ENCODE data around the gene P2RX1.

Gene P2RX1

GRCh38 chr17:3917391-3917931, 1.2 kb upstream of the P2RX1 start:
- H3K4me3 ChIP-seq (ENCODE audit: low read depth, low read length) = no peak overlapping the region
- DNase-seq (ENCODE audit: low read depth) = peak; percentile 47
- TF ChIP-seq, protein P1, sequence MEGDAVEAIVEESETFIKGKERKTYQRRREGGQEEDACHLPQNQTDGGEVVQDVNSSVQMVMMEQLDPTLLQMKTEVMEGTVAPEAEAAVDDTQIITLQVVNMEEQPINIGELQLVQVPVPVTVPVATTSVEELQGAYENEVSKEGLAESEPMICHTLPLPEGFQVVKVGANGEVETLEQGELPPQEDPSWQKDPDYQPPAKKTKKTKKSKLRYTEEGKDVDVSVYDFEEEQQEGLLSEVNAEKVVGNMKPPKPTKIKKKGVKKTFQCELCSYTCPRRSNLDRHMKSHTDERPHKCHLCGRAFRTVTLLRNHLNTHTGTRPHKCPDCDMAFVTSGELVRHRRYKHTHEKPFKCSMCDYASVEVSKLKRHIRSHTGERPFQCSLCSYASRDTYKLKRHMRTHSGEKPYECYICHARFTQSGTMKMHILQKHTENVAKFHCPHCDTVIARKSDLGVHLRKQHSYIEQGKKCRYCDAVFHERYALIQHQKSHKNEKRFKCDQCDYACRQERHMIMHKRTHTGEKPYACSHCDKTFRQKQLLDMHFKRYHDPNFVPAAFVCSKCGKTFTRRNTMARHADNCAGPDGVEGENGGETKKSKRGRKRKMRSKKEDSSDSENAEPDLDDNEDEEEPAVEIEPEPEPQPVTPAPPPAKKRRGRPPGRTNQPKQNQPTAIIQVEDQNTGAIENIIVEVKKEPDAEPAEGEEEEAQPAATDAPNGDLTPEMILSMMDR (IDR thresholded peaks at IDR 0.05; ENCODE audit: low read depth, low read length) = no peak
- TF ChIP-seq MAX (IDR thresholded peaks at IDR 0.05; ENCODE audit: low read depth, low read length) = no peak
- no peak for TF ChIP-seq MYC (IDR thresholded peaks at IDR 0.05; ENCODE audit: low read depth, low read length)
- no peak for TF ChIP-seq POLR2A (IDR thresholded peaks at IDR 0.05; ENCODE audit: extremely low read depth, insufficient read length)

GRCh38 chr17:3916825-3917224, 560 bp upstream of the P2RX1 start:
- TF ChIP-seq POLR2A (IDR thresholded peaks at IDR 0.05; ENCODE audit: extremely low read depth, insufficient read length) (no peak), MAX (IDR thresholded peaks at IDR 0.05; ENCODE audit: low read depth, low read length) (no peak), MYC (IDR thresholded peaks at IDR 0.05; ENCODE audit: low read depth, low read length) (no peak; the same call in 1 of the 2 replicates)
- peak; percentile 72 for DNase-seq (ENCODE audit: low read depth)
- H3K4me3 ChIP-seq (ENCODE audit: low read depth, low read length) = peak overlapping the region; percentile 75

- no peak for TF ChIP-seq MAX (IDR thresholded peaks at IDR 0.05; ENCODE audit: low read depth, low read length)
- TF ChIP-seq POLR2A (IDR thresholded peaks at IDR 0.05; ENCODE audit: extremely low read depth, insufficient read length) = no peak
- TF ChIP-seq MYC (IDR thresholded peaks at IDR 0.05; ENCODE audit: low read depth, low read length) = no peak
- TF ChIP-seq, protein P1 (IDR thresholded peaks at IDR 0.05; ENCODE audit: low read depth, low read length) = no peak
- DNase-seq (ENCODE audit: low read depth) = peak; percentile 45
- peak overlapping the region; percentile 75 for H3K4me3 ChIP-seq (ENCODE audit: low read depth, low read length)
Observed at GRCh38 chr17:3915581-3915994, 677 bp downstream of the P2RX1 start.

DNA sequence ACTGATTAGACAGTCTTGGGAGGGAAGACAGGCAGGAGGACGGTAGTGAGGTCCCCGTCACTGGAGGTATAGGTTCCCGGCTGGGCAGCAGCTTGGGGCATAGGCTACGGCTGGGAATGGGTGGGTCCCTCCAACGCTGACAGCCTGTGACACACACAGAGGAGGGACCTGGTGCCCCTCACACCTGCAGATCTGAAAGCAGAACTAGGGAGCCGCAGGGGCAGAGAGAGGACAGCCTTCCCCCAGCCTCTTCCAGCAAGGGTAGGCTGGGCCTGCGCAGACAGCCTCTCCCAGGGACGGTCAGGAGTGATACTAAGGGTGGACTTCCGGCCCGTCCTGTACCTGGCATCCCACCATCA, 2.0 kb downstream of the P2RX1 start:
- peak overlapping the region; percentile 75 for H3K4me3 ChIP-seq (ENCODE audit: low read depth, low read length)
- TF ChIP-seq, protein P1 (IDR thresholded peaks at IDR 0.05; ENCODE audit: low read depth, low read length) = no peak
- no peak for TF ChIP-seq MYC (IDR thresholded peaks at IDR 0.05; ENCODE audit: low read depth, low read length)
- no peak for TF ChIP-seq POLR2A (IDR thresholded peaks at IDR 0.05; ENCODE audit: extremely low read depth, insufficient read length)
- no peak for TF ChIP-seq MAX (IDR thresholded peaks at IDR 0.05; ENCODE audit: low read depth, low read length)
- peak; percentile 48 for DNase-seq (ENCODE audit: low read depth)

- peak overlapping the region; percentile 75 for H3K4me3 ChIP-seq (ENCODE audit: low read depth, low read length)
- TF ChIP-seq MYC (IDR thresholded peaks at IDR 0.05; ENCODE audit: low read depth, low read length) (0 out of 2 replicates have a peak, but pooled peaks have one; percentile 25), POLR2A (IDR thresholded peaks at IDR 0.05; ENCODE audit: extremely low read depth, insufficient read length) (no peak), MAX (IDR thresholded peaks at IDR 0.05; ENCODE audit: low read depth, low read length) (peak; percentile 48)
- TF ChIP-seq, protein P1 (IDR thresholded peaks at IDR 0.05; ENCODE audit: low read depth, low read length) = peak; percentile 83
- peak; percentile 80 for DNase-seq (ENCODE audit: low read depth)
Observed at GRCh38 chr17:3913531-3914311, 2.5 kb downstream of the P2RX1 start.

GRCh38 chr17:3912827-3913226, 3.4 kb downstream of the P2RX1 start:
- TF ChIP-seq POLR2A (IDR thresholded peaks at IDR 0.05; ENCODE audit: extremely low read depth, insufficient read length) = no peak
- TF ChIP-seq MAX (IDR thresholded peaks at IDR 0.05; ENCODE audit: low read depth, low read length) = no peak
- TF ChIP-seq, protein P1 (IDR thresholded peaks at IDR 0.05; ENCODE audit: low read depth, low read length) = no peak
- no peak for TF ChIP-seq MYC (IDR thresholded peaks at IDR 0.05; ENCODE audit: low read depth, low read length)
- no peak overlapping the region for H3K4me3 ChIP-seq (ENCODE audit: low read depth, low read length)

More at GRCh38 chr17:3912827-3913226, 3.4 kb downstream of the P2RX1 start:
- DNase-seq (ENCODE audit: low read depth) = no peak
